CD14-positive monocyte (primary cell): ENCODE measurements around the gene PPARG. TPM values are rescaled to one million over a fixed set of nuclear protein-coding genes. Genes with fewer than 3 reads are reported as not detected.

Experiments used
- DNase-seq, 3 donors: peaks; one replicate each; pipeline ENCODE4 v3.0.0-alpha.2; 2011 to 2022
- H2AFZ ChIP-seq: 2 replicates; pipeline ENCODE4 v1.6.0; 2012; ENCODE audit warnings: mild to moderate bottlenecking, low read depth, low read length, inconsistent platforms; ENCODE audit not compliant: insufficient read depth, poor library complexity, severe bottlenecking
- H3K27ac ChIP-seq, 2 donors: 1 replicate in 1 of 2; 2 replicates in 1 of 2; pipeline ENCODE4 v1.5.1; 2012 to 2013; ENCODE audit warnings: low read length in 2 of 2, control low read depth in 1 of 2, inconsistent platforms in 1 of 2, low read depth in 1 of 2, mild to moderate bottlenecking in 1 of 2
- H3K27me3 ChIP-seq, 2 donors: one replicate each; pipeline versions ENCODE4 v1.6.0 to v1.6.1; 2011 to 2013; ENCODE audit warnings: low read length in 2 of 2; ENCODE audit not compliant: control insufficient read depth in 2 of 2, insufficient read depth in 2 of 2
- H3K36me3 ChIP-seq, 2 donors: replicated peaks in 1 of 2; 1 replicate in 1 of 2; 2 replicates in 1 of 2; pipeline versions ENCODE4 v1.5.1 to v1.6.1; 2012 to 2013; ENCODE audit warnings: low read length in 2 of 2, control low read depth in 1 of 2, inconsistent platforms in 1 of 2, mild to moderate bottlenecking in 1 of 2; ENCODE audit not compliant: insufficient read depth in 2 of 2, control insufficient read depth in 1 of 2
- H3K4me1 ChIP-seq, 2 donors: 1 replicate in 1 of 2; 2 replicates in 1 of 2; pipeline versions ENCODE4 v1.5.1 to v1.6.1; 2012 to 2013; ENCODE audit warnings: low read length in 2 of 2, control low read depth in 1 of 2, inconsistent platforms in 1 of 2, mild to moderate bottlenecking in 1 of 2, moderate library complexity in 1 of 2; ENCODE audit not compliant: insufficient read depth in 2 of 2, control insufficient read depth in 1 of 2
- H3K4me2 ChIP-seq: replicated peaks from 2 replicates; pipeline ENCODE3; 2012; ENCODE audit warnings: low read length, moderate library complexity, mild to moderate bottlenecking; ENCODE audit not compliant: poor library complexity, severe bottlenecking; ENCODE audit errors: extremely low read depth
- H3K4me3 ChIP-seq, 3 experiments: fragments of 200-600 bp in 1 of 3; sonication (generic) in 1 of 3; replicated peaks in 1 of 3; 1 replicate in 2 of 3; 2 replicates in 1 of 3; pipeline ENCODE4 v1.5.1; 2011 to 2013; ENCODE audit warnings: low read length in 3 of 3, mild to moderate bottlenecking in 3 of 3, control low read depth in 2 of 3, low read depth in 2 of 3, inconsistent platforms in 1 of 3, moderate library complexity in 1 of 3
- H3K79me2 ChIP-seq: 2 replicates; pipeline ENCODE4 v1.6.0; 2012; ENCODE audit warnings: mild to moderate bottlenecking, control low read depth, inconsistent platforms, low read length, moderate library complexity; ENCODE audit not compliant: insufficient read depth
- H3K9ac ChIP-seq: 2 replicates; pipeline ENCODE4 v1.6.0; 2017; ENCODE audit warnings: low read length, mild to moderate bottlenecking; ENCODE audit not compliant: insufficient read depth, poor library complexity, severe bottlenecking
- H3K9me3 ChIP-seq, 2 donors: replicated peaks in 1 of 2; 1 replicate in 1 of 2; 2 replicates in 1 of 2; pipeline versions ENCODE4 v1.5.1 to v1.6.1; 2012 to 2013; ENCODE audit warnings: low read length in 2 of 2, control low read depth in 1 of 2; ENCODE audit not compliant: control insufficient read depth in 1 of 2, insufficient read depth in 1 of 2
- H4K20me1 ChIP-seq: 2 replicates; pipeline ENCODE4 v1.6.0; 2012; ENCODE audit warnings: mild to moderate bottlenecking, low read length, control low read depth, moderate library complexity; ENCODE audit not compliant: insufficient read depth
- H3K27ac Mint-ChIP-seq, 7 donors: one replicate each; pipeline ENCODE4 v1.8.0; 2020; ENCODE audit warnings: mild to moderate bottlenecking in 7 of 7, mixed read lengths in 7 of 7, moderate library complexity in 6 of 7, inconsistent platforms in 2 of 7
- H3K27me3 Mint-ChIP-seq, 3 donors: one replicate each; pipeline ENCODE4 v1.8.0; 2021 to 2022; ENCODE audit warnings: low read depth in 3 of 3, mild to moderate bottlenecking in 3 of 3, mixed read lengths in 3 of 3, moderate library complexity in 3 of 3, inconsistent platforms in 1 of 3
- H3K36me3 Mint-ChIP-seq, 2 donors: one replicate each; pipeline ENCODE4 v1.8.0; 2020; ENCODE audit warnings: mixed read lengths in 2 of 2, inconsistent platforms in 1 of 2, mild to moderate bottlenecking in 1 of 2
- H3K4me1 Mint-ChIP-seq: one replicate; pipeline ENCODE4 v1.8.0; 2020; ENCODE audit warnings: mild to moderate bottlenecking, mixed read lengths
- H3K4me3 Mint-ChIP-seq, 2 donors: one replicate each; pipeline ENCODE4 v1.8.0; 2020; ENCODE audit warnings: mild to moderate bottlenecking in 2 of 2, mixed read lengths in 2 of 2, moderate library complexity in 1 of 2
- H3K9me3 Mint-ChIP-seq, 7 donors: one replicate each; pipeline ENCODE4 v1.8.0; 2020 to 2022; ENCODE audit warnings: mixed read lengths in 7 of 7, mild to moderate bottlenecking in 6 of 7, moderate library complexity in 6 of 7, inconsistent platforms in 2 of 7
- WGBS: methylation state at CpG from one replicate; pipeline ENCODE4 v1.1.5; 2013; ENCODE audit warnings: missing lambda C conversion rate; ENCODE audit not compliant: insufficient coverage; 5-methylcytosine and 5-hydroxymethylcytosine counted together
- intact Hi-C, 2 donors: fragments of 100-400 bp; cut with micrococcal nuclease; formaldehyde crosslinking; loops; one replicate each; pipeline versions ENCODE4 v1.15.0 to v1.15.1; 2023
- polyA minus RNA-seq: library from RNA; depleted of rRNA, polyadenylated mRNA; stranded (reverse); fragments of >200 nt; gene quantifications from 2 replicates; pipeline ENCODE4 v1.2.3, GENCODE V29; 2012
- polyA plus RNA-seq, 3 donors: library from polyadenylated mRNA; depleted of rRNA in 1 of 3; unstranded in 2 of 3; stranded (reverse) in 1 of 3; fragments of 300-500 nt in 2 of 3; fragments of >200 nt in 1 of 3; fragmentation: Illumina TruSeq in 2 of 3; gene quantifications; 1 replicate in 2 of 3; 2 replicates in 1 of 3; pipeline ENCODE4 v1.2.3, GENCODE V29; 2012 to 2021
- total RNA-seq, 12 experiments: library from RNA in 1 of 12; stranded (reverse) in 1 of 12; fragments of 120-200 nt in 1 of 12; gene quantifications; one replicate each; pipeline ENCODE4 v1.2.4 and lab custom pipeline; 2013 to 2026; ENCODE audit warnings: mixed read lengths in 6 of 12, inconsistent platforms in 1 of 12
- TF ChIP-seq, protein P1 (sequence below): fragments of 200-600 bp; IDR thresholded peaks from one replicate; pipeline ENCODE4 v1.8.0; 2022; ENCODE audit warnings: antibody characterized with exemption, mild to moderate bottlenecking

The PPARG gene
- total RNA-seq (2013): 2.8 TPM
- 1 to 10 TPM in 1 of 3 donors, under 1 TPM in 2; 0.56 to 2.0 (median 0.97) TPM for polyA plus RNA-seq
- 0.88 and 2.2 TPM in 2 replicates for polyA minus RNA-seq
- 15.5 to 95.7 (median 49.4) reads per million in 11 experiments for total RNA-seq (lab: John Stamatoyannopoulos, UW)

DNA sequence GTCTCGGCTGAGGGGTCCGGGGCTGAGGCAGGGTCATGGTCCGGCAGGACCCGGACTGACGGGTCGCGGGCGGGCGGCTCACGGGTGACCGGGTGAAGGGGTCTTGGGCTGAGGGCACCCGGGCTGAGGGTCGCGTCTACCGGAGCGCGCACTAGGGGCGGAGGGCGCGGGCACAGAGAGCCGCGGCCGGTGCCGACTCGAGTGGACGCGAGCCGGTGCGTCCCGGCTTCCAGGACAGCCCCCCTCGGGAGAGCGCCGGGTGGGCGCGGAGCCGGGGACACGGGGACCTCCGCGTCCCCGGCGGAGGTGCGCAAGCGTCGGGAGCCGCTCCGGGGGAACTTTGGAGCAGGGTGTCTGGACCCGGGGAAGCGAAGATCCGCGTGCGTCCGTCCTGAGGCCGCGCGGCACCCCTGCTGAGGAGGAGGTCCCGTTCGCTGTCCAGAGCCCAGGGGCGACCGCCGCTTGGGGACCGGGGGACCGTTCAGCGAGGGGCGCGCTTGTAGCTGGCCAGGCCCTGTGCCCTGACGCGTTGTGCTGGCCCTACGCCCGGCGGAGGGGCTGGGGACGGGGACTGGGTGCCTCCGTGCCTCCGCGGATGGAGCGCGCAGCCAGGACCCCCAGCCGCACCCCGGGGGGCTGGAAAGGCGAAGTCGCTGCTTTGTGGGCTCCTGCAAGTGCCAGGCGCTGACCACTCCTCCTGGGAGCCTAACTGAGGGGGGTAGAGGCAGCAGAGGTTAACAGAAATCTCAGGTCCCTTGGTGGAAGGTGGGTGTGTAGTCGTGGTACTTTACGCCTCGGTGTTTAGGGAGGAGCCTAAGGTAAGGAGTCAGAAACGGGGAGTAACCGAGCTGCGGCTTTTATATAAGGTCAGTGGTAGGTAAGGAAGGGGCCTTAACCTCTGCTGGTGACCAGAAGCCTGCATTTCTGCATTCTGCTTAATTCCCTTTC lies at the start of gene PPARG:
Gene PPARG, plus strand, starts transcription at position 889 of the 948 bp plus-strand sequence. CDS start 90,642 bp downstream, outside the sequence.
- intact Hi-C loops: loop anchor here (5.0 to 10.0 kb wide), 3 partner anchors 91 to 194 kb away; partner anchors contain the start of gene TSEN2 (in 1 of the 2)
- Histone ChIP-seq H3K27me3 (peaks cover 20 to 32% of the 10 kb centered on the region in 2 donors), H3K4me2 (peak within 1 kb of the TSS; percentile 84), H3K9ac (peak within 1 kb of the TSS; percentile 77), H3K79me2 (no peaks in the 10 kb centered on the region), H3K36me3 (no peaks in the 10 kb centered on the region), H3K4me1 (peaks cover 16 to 17% of the 10 kb centered on the region in 2 donors), H4K20me1 (no peaks in the 10 kb centered on the region), H2AFZ (peak within 1 kb of the TSS; percentile 89), H3K27ac (peak within 1 kb of the TSS in 1 of 2 donors; percentile 61), H3K4me3 (peak within 1 kb of the TSS; percentile 50 to 80 (median 78)), H3K9me3 (no peaks in the 10 kb centered on the region)
- Mint-ChIP-seq H3K36me3 (peaks cover 0 to 16% of the 10 kb centered on the region in 2 donors), H3K27me3 (peaks cover 38 to 52% (median 38%) of the 10 kb centered on the region in 3 donors), H3K27ac (peak within 1 kb of the TSS in 6 of 7 donors; percentile 70 to 96 (median 77)), H3K4me3 (peak within 1 kb of the TSS; percentile 85 to 89), H3K4me1 (peaks cover 21% of the 10 kb centered on the region), H3K9me3 (peaks cover 0 to 8% (median 3%) of the 10 kb centered on the region in 7 donors)
- WGBS: 1% methylated on average over 72 of the region's 87 CpGs
- peak in 2 of 3 donors; percentile 30 to 37 for DNase-seq
- TF ChIP-seq, protein P1, sequence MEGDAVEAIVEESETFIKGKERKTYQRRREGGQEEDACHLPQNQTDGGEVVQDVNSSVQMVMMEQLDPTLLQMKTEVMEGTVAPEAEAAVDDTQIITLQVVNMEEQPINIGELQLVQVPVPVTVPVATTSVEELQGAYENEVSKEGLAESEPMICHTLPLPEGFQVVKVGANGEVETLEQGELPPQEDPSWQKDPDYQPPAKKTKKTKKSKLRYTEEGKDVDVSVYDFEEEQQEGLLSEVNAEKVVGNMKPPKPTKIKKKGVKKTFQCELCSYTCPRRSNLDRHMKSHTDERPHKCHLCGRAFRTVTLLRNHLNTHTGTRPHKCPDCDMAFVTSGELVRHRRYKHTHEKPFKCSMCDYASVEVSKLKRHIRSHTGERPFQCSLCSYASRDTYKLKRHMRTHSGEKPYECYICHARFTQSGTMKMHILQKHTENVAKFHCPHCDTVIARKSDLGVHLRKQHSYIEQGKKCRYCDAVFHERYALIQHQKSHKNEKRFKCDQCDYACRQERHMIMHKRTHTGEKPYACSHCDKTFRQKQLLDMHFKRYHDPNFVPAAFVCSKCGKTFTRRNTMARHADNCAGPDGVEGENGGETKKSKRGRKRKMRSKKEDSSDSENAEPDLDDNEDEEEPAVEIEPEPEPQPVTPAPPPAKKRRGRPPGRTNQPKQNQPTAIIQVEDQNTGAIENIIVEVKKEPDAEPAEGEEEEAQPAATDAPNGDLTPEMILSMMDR: no peak

DNA sequence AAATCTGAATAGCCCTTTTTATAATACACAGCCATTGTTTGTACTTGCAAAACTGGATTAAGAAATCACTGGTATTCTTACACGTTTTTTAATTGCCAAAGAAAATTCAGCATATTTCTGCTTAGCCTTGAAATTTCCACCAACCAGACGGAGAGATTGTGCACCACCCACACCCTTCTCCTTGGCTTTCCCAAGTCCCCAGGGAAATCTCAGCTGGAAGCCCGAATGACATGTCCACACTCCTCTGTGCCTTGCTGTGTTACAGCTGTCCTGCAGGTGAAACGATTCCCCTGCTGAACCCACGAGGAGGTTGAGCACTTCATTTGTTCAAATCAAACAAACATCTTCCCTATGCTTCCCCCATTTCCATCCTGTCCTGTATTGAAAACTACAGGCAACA lies 49.6 kb upstream of the PPARG start:
- Mint-ChIP-seq H3K9me3 (no peaks in the 10 kb centered on the region), H3K4me3 (no peak overlapping the region), H3K27me3 (no peaks in the 10 kb centered on the region), H3K36me3 (no peaks in the 10 kb centered on the region), H3K27ac (no peak overlapping the region), H3K4me1 (peaks cover 5% of the 10 kb centered on the region)
- Histone ChIP-seq H3K27me3 (no peaks in the 10 kb centered on the region), H3K27ac (no peak overlapping the region), H3K79me2 (no peaks in the 10 kb centered on the region), H3K4me2 (no peak overlapping the region), H3K9ac (no peak overlapping the region), H3K4me3 (no peak overlapping the region), H2AFZ (no peak overlapping the region), H3K9me3 (no peaks in the 10 kb centered on the region), H4K20me1 (no peaks in the 10 kb centered on the region), H3K36me3 (no peaks in the 10 kb centered on the region), H3K4me1 (no peaks in the 10 kb centered on the region)
- no peak for DNase-seq
- 86% methylated on average over 4 of the region's 5 CpGs for WGBS
- TF ChIP-seq, protein P1: no peak
- intact Hi-C loops: no loop called here
